ENCODE measurements around the gene RHOA. TPM values are rescaled to one million over a fixed set of nuclear protein-coding genes. Genes with fewer than 3 reads are reported as not detected.

Gene RHOA
- total and polyA plus RNA-seq, 2 of the 13 experiments (the other 11 are each of a cell fraction or from before 2014, with no cell fraction given) = 131 to 177 TPM

DNA sequence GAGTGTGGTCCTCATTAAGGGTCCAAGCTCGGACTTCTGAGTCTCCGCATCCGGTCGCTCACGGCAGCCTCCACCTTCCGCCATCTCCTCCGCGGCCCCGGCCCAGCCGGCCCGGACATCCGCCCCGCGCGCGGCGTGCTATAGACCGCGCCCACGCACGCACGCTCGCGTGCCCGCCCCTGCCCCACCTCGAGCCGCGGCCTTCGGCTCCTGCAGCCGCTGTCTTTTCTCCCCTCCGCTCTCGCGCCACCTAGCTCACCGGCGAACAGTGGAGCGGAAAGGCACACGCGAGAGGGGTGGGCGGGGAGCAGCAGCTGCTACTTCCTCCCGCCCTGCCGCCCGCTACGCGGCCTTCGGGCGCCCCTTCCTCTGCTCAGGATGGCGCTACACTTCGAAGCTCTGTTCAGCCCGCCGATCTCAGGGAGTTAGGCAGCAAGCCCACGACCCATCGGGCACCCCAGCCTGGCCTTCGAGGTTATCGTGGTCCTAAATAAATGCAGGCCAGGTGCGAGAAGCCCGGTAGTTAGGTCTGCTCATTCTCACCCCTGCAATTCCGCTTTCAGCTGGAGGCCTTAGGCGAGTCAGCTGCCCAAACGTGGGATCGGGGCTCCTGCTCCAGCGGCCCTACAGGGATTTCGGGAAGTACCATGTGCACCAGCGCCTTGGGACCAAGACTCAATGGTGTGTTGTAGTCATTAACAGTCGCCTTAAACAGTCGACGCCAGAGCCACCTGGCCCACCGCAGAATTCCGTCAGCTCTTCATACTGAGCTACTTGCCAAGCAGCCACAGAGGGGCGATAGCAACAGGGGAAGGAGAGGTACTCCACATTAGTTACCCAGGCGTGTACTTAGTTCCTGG lies 71.6 kb downstream of the RHOA start, which contains the start of gene USP4 (continued):
- TF ChIP-seq, protein P1, sequence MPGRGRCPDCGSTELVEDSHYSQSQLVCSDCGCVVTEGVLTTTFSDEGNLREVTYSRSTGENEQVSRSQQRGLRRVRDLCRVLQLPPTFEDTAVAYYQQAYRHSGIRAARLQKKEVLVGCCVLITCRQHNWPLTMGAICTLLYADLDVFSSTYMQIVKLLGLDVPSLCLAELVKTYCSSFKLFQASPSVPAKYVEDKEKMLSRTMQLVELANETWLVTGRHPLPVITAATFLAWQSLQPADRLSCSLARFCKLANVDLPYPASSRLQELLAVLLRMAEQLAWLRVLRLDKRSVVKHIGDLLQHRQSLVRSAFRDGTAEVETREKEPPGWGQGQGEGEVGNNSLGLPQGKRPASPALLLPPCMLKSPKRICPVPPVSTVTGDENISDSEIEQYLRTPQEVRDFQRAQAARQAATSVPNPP (CRISPR knock-in tag; IDR thresholded peaks at IDR 0.05) = peak; percentile 92
- TF ChIP-seq FOXJ3 (CRISPR knock-in tag; IDR thresholded peaks at IDR 0.05; ENCODE audit: borderline replicate concordance) (no peak), ZSCAN29 (CRISPR knock-in tag; conservative IDR thresholded peaks at IDR 0.05) (no peak), KLF11 (CRISPR knock-in tag; IDR thresholded peaks at IDR 0.05) (peak; percentile 87), TBX3 (IDR thresholded peaks at IDR 0.05; ENCODE audit: borderline replicate concordance) (no peak), NR1H2 (CRISPR knock-in tag; IDR thresholded peaks at IDR 0.05; ENCODE audit: borderline replicate concordance, low read depth) (no peak), POLR2AphosphoS5 (IDR thresholded peaks at IDR 0.05; ENCODE audit: low read depth, low read length) (peak; percentile 73), ZNF747 (CRISPR knock-in tag; IDR thresholded peaks at IDR 0.05; ENCODE audit: borderline replicate concordance) (peak; percentile 91), NONO (IDR thresholded peaks at IDR 0.05) (no peak), NONO (CRISPR knock-in tag; conservative IDR thresholded peaks at IDR 0.05) (peak; percentile 98), ZNF782 (CRISPR knock-in tag; IDR thresholded peaks at IDR 0.05; ENCODE audit: borderline replicate concordance) (peak; percentile 98), RORA (CRISPR knock-in tag; IDR thresholded peaks at IDR 0.05) (no peak), SNAI1 (CRISPR knock-in tag; IDR thresholded peaks at IDR 0.05; ENCODE audit: borderline replicate concordance) (peak; percentile 94), ZNF83 (CRISPR knock-in tag; IDR thresholded peaks at IDR 0.05; ENCODE audit: borderline replicate concordance) (no peak), KLF9 (CRISPR knock-in tag; IDR thresholded peaks at IDR 0.05; ENCODE audit: low read depth) (0 out of 2 replicates have a peak, but pooled peaks have one; percentile 31), ZNF678 (CRISPR knock-in tag; IDR thresholded peaks at IDR 0.05) (peak; percentile 99), NKX3-1 (CRISPR knock-in tag; IDR thresholded peaks at IDR 0.05) (0 out of 2 replicates have a peak, but pooled peaks have one; percentile 69)
- TF ChIP-seq, protein P2, sequence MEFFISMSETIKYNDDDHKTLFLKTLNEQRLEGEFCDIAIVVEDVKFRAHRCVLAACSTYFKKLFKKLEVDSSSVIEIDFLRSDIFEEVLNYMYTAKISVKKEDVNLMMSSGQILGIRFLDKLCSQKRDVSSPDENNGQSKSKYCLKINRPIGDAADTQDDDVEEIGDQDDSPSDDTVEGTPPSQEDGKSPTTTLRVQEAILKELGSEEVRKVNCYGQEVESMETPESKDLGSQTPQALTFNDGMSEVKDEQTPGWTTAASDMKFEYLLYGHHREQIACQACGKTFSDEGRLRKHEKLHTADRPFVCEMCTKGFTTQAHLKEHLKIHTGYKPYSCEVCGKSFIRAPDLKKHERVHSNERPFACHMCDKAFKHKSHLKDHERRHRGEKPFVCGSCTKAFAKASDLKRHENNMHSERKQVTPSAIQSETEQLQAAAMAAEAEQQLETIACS (CRISPR knock-in tag; IDR thresholded peaks at IDR 0.05) = peak; percentile 84
- TF ChIP-seq, protein P3, sequence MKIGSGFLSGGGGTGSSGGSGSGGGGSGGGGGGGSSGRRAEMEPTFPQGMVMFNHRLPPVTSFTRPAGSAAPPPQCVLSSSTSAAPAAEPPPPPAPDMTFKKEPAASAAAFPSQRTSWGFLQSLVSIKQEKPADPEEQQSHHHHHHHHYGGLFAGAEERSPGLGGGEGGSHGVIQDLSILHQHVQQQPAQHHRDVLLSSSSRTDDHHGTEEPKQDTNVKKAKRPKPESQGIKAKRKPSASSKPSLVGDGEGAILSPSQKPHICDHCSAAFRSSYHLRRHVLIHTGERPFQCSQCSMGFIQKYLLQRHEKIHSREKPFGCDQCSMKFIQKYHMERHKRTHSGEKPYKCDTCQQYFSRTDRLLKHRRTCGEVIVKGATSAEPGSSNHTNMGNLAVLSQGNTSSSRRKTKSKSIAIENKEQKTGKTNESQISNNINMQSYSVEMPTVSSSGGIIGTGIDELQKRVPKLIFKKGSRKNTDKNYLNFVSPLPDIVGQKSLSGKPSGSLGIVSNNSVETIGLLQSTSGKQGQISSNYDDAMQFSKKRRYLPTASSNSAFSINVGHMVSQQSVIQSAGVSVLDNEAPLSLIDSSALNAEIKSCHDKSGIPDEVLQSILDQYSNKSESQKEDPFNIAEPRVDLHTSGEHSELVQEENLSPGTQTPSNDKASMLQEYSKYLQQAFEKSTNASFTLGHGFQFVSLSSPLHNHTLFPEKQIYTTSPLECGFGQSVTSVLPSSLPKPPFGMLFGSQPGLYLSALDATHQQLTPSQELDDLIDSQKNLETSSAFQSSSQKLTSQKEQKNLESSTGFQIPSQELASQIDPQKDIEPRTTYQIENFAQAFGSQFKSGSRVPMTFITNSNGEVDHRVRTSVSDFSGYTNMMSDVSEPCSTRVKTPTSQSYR (CRISPR knock-in tag; IDR thresholded peaks at IDR 0.05; ENCODE audit: borderline replicate concordance) = peak; percentile 55; the same call in 1 of the 2 replicates
- TF ChIP-seq, protein P4, sequence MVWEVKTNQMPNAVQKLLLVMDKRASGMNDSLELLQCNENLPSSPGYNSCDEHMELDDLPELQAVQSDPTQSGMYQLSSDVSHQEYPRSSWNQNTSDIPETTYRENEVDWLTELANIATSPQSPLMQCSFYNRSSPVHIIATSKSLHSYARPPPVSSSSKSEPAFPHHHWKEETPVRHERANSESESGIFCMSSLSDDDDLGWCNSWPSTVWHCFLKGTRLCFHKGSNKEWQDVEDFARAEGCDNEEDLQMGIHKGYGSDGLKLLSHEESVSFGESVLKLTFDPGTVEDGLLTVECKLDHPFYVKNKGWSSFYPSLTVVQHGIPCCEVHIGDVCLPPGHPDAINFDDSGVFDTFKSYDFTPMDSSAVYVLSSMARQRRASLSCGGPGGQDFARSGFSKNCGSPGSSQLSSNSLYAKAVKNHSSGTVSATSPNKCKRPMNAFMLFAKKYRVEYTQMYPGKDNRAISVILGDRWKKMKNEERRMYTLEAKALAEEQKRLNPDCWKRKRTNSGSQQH (CRISPR knock-in tag; IDR thresholded peaks at IDR 0.05; ENCODE audit: low read depth) = 0 out of 2 replicates have a peak, but pooled peaks have one; percentile 75
- TF ChIP-seq, protein P5, sequence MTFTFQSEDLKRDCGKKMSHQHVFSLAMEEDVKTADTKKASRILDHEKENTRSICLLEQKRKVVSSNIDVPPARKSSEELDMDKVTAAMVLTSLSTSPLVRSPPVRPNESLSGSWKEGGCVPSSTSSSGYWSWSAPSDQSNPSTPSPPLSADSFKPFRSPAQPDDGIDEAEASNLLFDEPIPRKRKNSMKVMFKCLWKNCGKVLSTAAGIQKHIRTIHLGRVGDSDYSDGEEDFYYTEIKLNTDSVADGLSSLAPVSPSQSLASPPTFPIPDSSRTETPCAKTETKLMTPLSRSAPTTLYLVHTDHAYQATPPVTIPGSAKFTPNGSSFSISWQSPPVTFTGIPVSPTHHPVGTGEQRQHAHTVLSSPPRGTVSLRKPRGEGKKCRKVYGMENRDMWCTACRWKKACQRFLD (CRISPR knock-in tag; IDR thresholded peaks at IDR 0.05; ENCODE audit: borderline replicate concordance) = peak; percentile 98
